Measurements from ENCODE around the gene CENPM.

DNA sequence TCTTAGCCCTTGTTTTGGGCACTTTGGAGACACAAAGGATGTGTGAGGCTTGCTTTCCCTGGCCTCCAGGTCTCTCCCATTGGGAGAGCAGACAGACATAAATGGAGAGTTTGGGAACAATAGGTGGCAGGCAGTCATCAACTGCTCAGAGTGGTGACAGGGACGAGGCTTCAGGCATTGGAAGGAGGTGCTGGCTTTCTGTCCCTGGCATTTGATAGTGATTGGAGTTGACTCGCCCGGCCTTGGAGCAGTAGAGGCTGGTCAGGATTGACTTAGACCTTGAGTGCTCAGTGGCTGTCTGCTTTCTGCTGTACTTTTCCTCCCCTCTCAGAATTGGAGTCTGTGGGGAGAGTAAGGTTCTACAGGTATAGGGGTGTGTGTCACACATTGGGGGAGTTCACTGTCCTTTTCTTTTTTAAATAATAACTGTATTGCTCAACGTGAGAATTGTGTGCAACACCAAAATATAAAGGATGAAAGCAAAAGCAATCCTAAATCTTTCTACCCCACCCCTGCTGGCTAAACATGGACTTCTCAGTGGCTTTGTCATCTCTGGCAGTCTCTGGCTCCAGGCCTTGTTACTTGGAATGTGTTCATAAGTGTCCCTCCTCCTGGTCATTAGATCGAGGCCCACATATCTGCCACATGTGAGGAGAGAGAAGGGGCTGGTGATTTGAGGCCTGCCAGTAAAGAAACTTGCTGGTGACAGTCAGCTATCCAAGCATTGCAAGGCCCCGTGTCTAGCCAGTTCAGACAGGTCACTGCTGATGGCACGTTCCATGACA, 53.2 kb downstream of the CENPM start:
- no peak for TF ChIP-seq CTCF (IDR thresholded peaks at IDR 0.05)
- TF ChIP-seq POLR2A (IDR thresholded peaks at IDR 0.05): no peak
